Omental fat pad (tissue), 4 donors: ENCODE data around the gene CKS1B. TPM values are rescaled to one million over a fixed set of nuclear protein-coding genes. Genes with fewer than 3 reads are reported as not detected.

Source experiments
- ATAC-seq: fragments of 150-250 bp; one replicate; pipeline ENCODE4 v1.9.1; 2016; ENCODE audit warnings: mild to moderate bottlenecking, moderate library complexity; ENCODE audit not compliant: low FRiP score
- DNase-seq: peaks from one replicate; pipeline ENCODE4 v3.0.0-alpha.2; 2019; ENCODE audit warnings: low spot score
- CTCF ChIP-seq, 3 donors: fragments of 450-650 bp; IDR thresholded peaks; one replicate each; pipeline ENCODE4 v1.5.1; 2016 to 2017; ENCODE audit warnings: antibody characterized with exemption in 3 of 3, mild to moderate bottlenecking in 3 of 3, moderate library complexity in 2 of 3
- total RNA-seq, 4 donors: library from RNA; depleted of rRNA; stranded (reverse); fragments of >200 nt; gene quantifications; one replicate each; pipeline ENCODE4 v1.1.0, GENCODE V29; 2016

Gene CKS1B
- total RNA-seq, 4 donors from 2014 or later, result 34.0 to 72.8 (median 43.2) TPM

GRCh38 chr1:154941333-154942013, 33.0 kb upstream of the CKS1B start:
- ATAC-seq (no peak), DNase-seq (no peak)
- no peak for TF ChIP-seq CTCF (IDR thresholded peaks at IDR 0.05)

GRCh38 chr1:154943649-154944400, 30.7 kb upstream of the CKS1B start:
- DNase-seq (no peak), ATAC-seq (no peak)
- peak in 1 of 3 donors; percentile 28 for TF ChIP-seq CTCF (IDR thresholded peaks at IDR 0.05)

DNA sequence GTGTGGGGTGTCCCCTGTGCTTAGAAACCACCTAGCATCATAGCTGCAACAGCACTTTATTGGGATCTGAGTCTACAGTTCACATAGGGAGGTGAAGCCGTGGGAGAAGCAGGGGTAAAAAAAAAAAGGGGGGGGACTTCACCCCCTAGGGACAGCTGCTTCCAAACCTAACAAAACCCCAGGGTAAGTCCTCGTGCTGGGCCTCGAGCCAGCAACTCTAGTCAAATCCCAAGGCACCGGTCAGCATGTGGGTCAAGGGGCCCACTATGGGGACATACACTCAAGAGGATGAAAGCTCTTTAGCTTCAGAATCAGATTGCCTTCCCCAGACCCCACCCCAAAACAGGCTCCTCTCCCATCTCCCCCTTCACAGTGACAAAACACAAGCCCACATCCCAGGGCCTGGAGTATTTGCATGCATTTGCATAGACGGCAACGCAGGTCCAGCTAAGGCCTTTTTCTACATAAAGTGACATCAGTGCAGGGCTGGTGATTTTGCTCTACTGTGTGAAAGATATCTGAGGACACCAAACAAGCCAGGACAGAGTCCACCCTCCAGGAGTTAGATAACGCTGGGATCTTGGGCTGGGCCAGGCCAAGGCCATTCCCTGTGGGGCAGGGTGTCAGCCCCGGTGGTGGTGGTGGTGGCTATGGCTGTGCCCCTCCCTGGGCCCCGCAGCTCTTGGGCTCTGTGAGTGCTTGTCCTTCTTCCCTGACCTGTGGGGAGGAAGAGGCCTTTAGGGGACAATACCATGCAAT, 29.9 kb upstream of the CKS1B start:
- ATAC-seq (no peak), DNase-seq (no peak)
- no peak for TF ChIP-seq CTCF (IDR thresholded peaks at IDR 0.05)

DNA sequence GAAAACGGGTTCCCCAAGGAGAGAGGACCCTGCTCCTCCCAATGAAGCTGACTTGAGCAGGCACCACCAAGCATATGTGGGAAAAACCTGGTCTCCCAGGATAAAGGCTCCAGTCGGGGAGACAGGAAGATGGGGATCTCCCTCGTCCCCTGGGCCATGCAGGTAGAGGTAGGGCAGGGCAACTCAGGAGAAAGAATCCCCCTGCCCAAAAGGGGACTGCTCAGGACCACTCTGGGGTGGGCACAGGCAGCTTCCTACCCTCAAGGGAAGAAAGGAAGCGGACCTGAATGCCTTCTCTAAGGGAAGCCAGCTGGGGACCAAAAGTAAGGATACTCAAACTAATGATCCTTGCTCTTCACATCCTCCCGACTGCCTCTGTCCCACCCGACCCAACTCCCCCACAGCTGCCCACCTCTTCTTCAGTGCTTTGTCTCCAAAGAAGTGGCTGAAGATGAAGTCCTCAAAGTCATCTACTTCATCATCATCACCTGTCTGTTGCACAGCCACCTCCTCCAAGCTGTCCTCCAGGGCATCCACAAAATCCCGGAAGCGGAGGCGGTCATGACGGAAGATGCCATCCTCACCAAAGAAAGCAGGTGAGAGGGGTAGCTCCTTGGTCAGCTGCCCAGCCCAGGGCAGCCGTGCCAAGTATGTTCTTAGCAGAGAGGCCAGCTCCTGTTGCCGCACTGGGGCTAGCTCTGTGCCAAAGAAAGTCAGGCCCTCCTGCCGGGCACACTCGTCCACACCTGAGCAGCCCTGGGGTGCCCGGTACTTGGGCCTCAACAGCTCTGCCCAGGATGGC, 29.1 kb upstream of the CKS1B start:
- ATAC-seq (no peak), DNase-seq (no peak)
- no peak for TF ChIP-seq CTCF (IDR thresholded peaks at IDR 0.05)

DNA sequence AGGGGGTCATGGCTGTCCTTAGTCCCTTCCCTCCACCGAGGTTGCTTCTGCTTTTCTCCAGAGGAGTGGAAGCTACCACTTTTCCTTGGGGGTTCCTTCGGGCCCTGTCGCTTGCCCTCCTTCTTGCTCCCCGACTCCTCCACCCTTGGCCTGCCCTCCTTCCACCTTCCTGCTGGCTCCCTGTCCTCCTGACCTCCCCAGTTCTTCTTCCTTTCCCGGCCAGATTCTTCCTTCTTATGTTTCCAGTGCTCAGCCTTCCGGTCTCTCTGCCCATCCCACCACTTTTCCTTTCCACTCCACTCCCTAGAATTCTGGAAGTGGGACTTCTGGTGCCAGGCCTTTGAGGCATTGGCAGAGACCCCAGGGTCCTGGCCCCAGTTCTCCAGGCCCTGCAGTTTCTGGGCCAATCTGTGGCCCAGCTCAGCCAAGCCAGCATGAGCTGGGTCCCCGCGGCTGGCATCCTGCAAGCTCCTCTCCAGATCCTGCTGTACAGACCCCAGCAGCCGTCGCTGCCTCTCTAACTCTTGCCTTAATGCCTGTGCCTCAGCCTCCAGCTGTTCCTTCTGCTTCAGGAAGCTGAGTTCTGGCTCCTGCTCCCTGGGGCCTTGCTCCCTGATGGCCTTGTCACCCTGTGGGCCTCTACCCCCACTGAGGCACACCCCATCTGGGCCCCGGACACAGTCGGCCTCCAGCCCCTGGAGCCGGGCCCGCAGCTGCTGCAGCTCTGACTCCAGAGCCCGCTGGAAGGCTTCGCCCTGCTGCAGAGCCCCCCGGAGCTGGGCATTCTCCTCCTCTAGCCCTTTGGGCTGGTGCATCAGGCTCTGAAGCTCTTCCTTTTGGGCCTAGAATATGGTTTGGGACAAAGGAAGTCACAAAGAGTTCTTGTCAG, 28.3 kb upstream of the CKS1B start:
- ATAC-seq, result no peak
- DNase-seq, result no peak

More for the DNA sequence above, 28.3 kb upstream of the CKS1B start:
- no peak for TF ChIP-seq CTCF (IDR thresholded peaks at IDR 0.05)
